IMR-90 (cell line): ENCODE results near the gene DNAH3. TPM values are rescaled to one million over a fixed set of nuclear protein-coding genes. Genes with fewer than 3 reads are reported as not detected.

ENCODE experiments used
- ATAC-seq: fragments of 200-7000 bp; cut with Tn5 transposase; 2 replicates; pipeline ENCODE4 v1.9.1; 2020; ENCODE audit warnings: low read depth, mild to moderate bottlenecking, moderate library complexity
- BruUV-seq: library from RNA; stranded (reverse); fragments of 400-500 nt; replicated peaks from 2 replicates; lab custom pipeline; 2021; lab: Mats Ljungman, UMichigan
- CTCF ChIA-PET: fragments of 300-600 bp; formaldehyde crosslinking; extraction: SDS; loops from one replicate; lab custom pipeline; 2021; ENCODE audit warnings: antibody characterized with exemption; lab: Yijun Ruan, JAX
- POLR2A ChIA-PET: fragments of 300-600 bp; sonication (Branson Sonifier 250); formaldehyde crosslinking; loops from one replicate; lab custom pipeline; 2022; ENCODE audit warnings: antibody characterized with exemption; ENCODE audit not compliant: unreplicated experiment; lab: Charles Lee
- DNase-seq: peaks from one replicate; pipeline ENCODE4 v3.0.0; 2013
- H2AFZ ChIP-seq: replicated peaks from 2 replicates; pipeline ENCODE3; 2013; ENCODE audit warnings: low read length, mild to moderate bottlenecking; ENCODE audit not compliant: poor library complexity
- H2AK5ac ChIP-seq: 2 replicates; pipeline ENCODE4 v1.6.1; 2013; ENCODE audit warnings: low read depth, low read length, inconsistent platforms
- H2AK9ac ChIP-seq: replicated peaks from 2 replicates; pipeline ENCODE3; 2013; ENCODE audit warnings: mild to moderate bottlenecking, low read depth, low read length, moderate library complexity; ENCODE audit not compliant: poor library complexity
- H2BK120ac ChIP-seq: 2 replicates; pipeline ENCODE4 v1.6.1; 2013; ENCODE audit warnings: low read depth, low read length, inconsistent platforms
- H2BK15ac ChIP-seq: 3 replicates; pipeline ENCODE4 v1.6.1; 2013; ENCODE audit warnings: low read depth, low read length, inconsistent platforms
- H2BK20ac ChIP-seq: 2 replicates; pipeline ENCODE4 v1.6.1; 2013; ENCODE audit warnings: low read depth, mild to moderate bottlenecking, inconsistent platforms, low read length, moderate library complexity
- H2BK5ac ChIP-seq: 2 replicates; pipeline ENCODE4 v1.6.1; 2013; ENCODE audit warnings: mild to moderate bottlenecking, low read depth, low read length, inconsistent platforms; ENCODE audit not compliant: poor library complexity, severe bottlenecking
- H3K14ac ChIP-seq: replicated peaks from 2 replicates; pipeline ENCODE4 v1.6.1; 2013; ENCODE audit warnings: low read depth, low read length, inconsistent platforms
- H3K18ac ChIP-seq: 2 replicates; pipeline ENCODE4 v1.6.1; 2013; ENCODE audit warnings: low read depth, low read length, control low read depth
- H3K23ac ChIP-seq: 2 replicates; pipeline ENCODE4 v1.6.1; 2013; ENCODE audit warnings: low read depth, low read length, inconsistent platforms
- H3K27ac ChIP-seq: 2 replicates; pipeline ENCODE4 v1.5.1; 2013; ENCODE audit warnings: mild to moderate bottlenecking, control low read depth, low read length; ENCODE audit not compliant: insufficient read depth
- H3K27me3 ChIP-seq: 2 replicates; pipeline ENCODE4 v1.6.1; 2013; ENCODE audit warnings: low read length; ENCODE audit not compliant: control insufficient read depth, insufficient read depth
- H3K36me3 ChIP-seq: 2 replicates; pipeline ENCODE4 v1.6.1; 2013; ENCODE audit warnings: low read length, mixed read lengths; ENCODE audit not compliant: control insufficient read depth, insufficient read depth
- H3K4ac ChIP-seq: 2 replicates; pipeline ENCODE4 v1.6.1; 2013; ENCODE audit warnings: low read depth, low read length, inconsistent platforms
- H3K4me1 ChIP-seq: 2 replicates; pipeline ENCODE4 v1.6.1; 2013; ENCODE audit warnings: low read length, mixed read lengths; ENCODE audit not compliant: control insufficient read depth, insufficient read depth
- H3K4me2 ChIP-seq: 2 replicates; pipeline ENCODE4 v1.6.1; 2013; ENCODE audit warnings: low read depth, mild to moderate bottlenecking, control low read depth, low read length, moderate library complexity
- H3K4me3 ChIP-seq: 2 replicates; pipeline ENCODE4 v1.5.1; 2013; ENCODE audit warnings: low read depth, mild to moderate bottlenecking, control low read depth, low read length, moderate library complexity; ENCODE audit not compliant: insufficient read depth
- H3K56ac ChIP-seq: 2 replicates; pipeline ENCODE4 v1.6.1; 2013; ENCODE audit warnings: low read length, inconsistent platforms; ENCODE audit not compliant: insufficient read depth; ENCODE audit errors: extremely low read depth
- H3K79me1 ChIP-seq, 2 experiments: 2 replicates each; pipeline ENCODE4 v1.6.1; 2013; ENCODE audit warnings: low read length in 2 of 2, inconsistent platforms in 1 of 2, low read depth in 1 of 2
- H3K9ac ChIP-seq: 2 replicates; pipeline ENCODE4 v1.6.1; 2013; ENCODE audit warnings: low read depth, low read length, control low read depth
- H3K9me1 ChIP-seq: 2 replicates; pipeline ENCODE4 v1.6.1; 2013; ENCODE audit warnings: low read length, inconsistent platforms; ENCODE audit not compliant: insufficient read depth
- H3K9me3 ChIP-seq: 2 replicates; pipeline ENCODE4 v1.6.1; 2013; ENCODE audit warnings: low read length; ENCODE audit not compliant: control insufficient read depth, insufficient read depth
- H4K20me1 ChIP-seq: 2 replicates; pipeline ENCODE4 v1.6.1; 2013; ENCODE audit warnings: low read length, inconsistent platforms; ENCODE audit not compliant: insufficient read depth
- H4K5ac ChIP-seq: 2 replicates; pipeline ENCODE4 v1.6.1; 2013; ENCODE audit warnings: mild to moderate bottlenecking, low read depth, low read length, control low read depth
- H4K8ac ChIP-seq, 2 experiments: 2 replicates each; pipeline ENCODE4 v1.6.1; 2013; ENCODE audit warnings: low read depth in 2 of 2, low read length in 2 of 2, control low read depth in 1 of 2, inconsistent platforms in 1 of 2
- H4K91ac ChIP-seq: 2 replicates; pipeline ENCODE4 v1.6.1; 2013; ENCODE audit warnings: low read depth, low read length, inconsistent platforms; ENCODE audit not compliant: insufficient read depth
- BHLHE40 ChIP-seq: fragments of 150-350 bp; IDR thresholded peaks from 2 replicates; pipeline ENCODE4 v1.6.1; 2016; ENCODE audit warnings: mild to moderate bottlenecking, low read depth, low read length
- CEBPB ChIP-seq: IDR thresholded peaks from 2 replicates; pipeline ENCODE4 v1.6.1; 2012; ENCODE audit warnings: low read depth, low read length, improper control_type of control experiment
- CHD1 ChIP-seq: IDR thresholded peaks from 2 replicates; pipeline ENCODE4 v1.6.1; 2012; ENCODE audit warnings: low read depth, low read length, improper control_type of control experiment
- MAFK ChIP-seq: IDR thresholded peaks from 2 replicates; pipeline ENCODE4 v1.6.1; 2012; ENCODE audit warnings: low read depth, low read length, improper control_type of control experiment
- MAZ ChIP-seq: IDR thresholded peaks from 2 replicates; pipeline ENCODE4 v1.6.1; 2012; ENCODE audit warnings: low read depth, mild to moderate bottlenecking, low read length, improper control_type of control experiment, moderate library complexity, borderline replicate concordance
- MXI1 ChIP-seq: IDR thresholded peaks from 2 replicates; pipeline ENCODE4 v1.6.1; 2012; ENCODE audit warnings: low read depth, mild to moderate bottlenecking, low read length, moderate library complexity, borderline replicate concordance
- POLR2A ChIP-seq: IDR thresholded peaks from 2 replicates; pipeline ENCODE4 v1.6.1; 2012; ENCODE audit warnings: mild to moderate bottlenecking, low read depth, low read length
- RAD21 ChIP-seq: IDR thresholded peaks from 2 replicates; pipeline ENCODE4 v1.6.1; 2012; ENCODE audit warnings: low read length, improper control_type of control experiment
- RCOR1 ChIP-seq: IDR thresholded peaks from 2 replicates; pipeline ENCODE4 v1.6.1; 2012; ENCODE audit warnings: mild to moderate bottlenecking, low read length, improper control_type of control experiment; ENCODE audit not compliant: insufficient replicate concordance
- RFX5 ChIP-seq: IDR thresholded peaks from 2 replicates; pipeline ENCODE4 v1.8.0; 2012; ENCODE audit warnings: low read depth, mild to moderate bottlenecking, low read length, moderate library complexity
- SMC3 ChIP-seq: fragments of 150-350 bp; IDR thresholded peaks from 2 replicates; pipeline ENCODE4 v1.6.1; 2016; ENCODE audit warnings: low read depth, mild to moderate bottlenecking, antibody characterized with exemption, low read length, moderate library complexity
- WGBS, 2 experiments: methylation state at CpG; one replicate each; pipeline versions ENCODE4 v1.1.5 to v1.1.7; 2013; ENCODE audit warnings: missing lambda C conversion rate in 2 of 2; ENCODE audit not compliant: insufficient read length in 1 of 2; ENCODE audit errors: extremely low coverage in 2 of 2; 5-methylcytosine and 5-hydroxymethylcytosine counted together
- dilution Hi-C: fragments of 300-500 bp; cut with HindIII; formaldehyde crosslinking; loops from one replicate; pipeline ENCODE4 v1.14.3; 2018; ENCODE audit warnings: low sequenced_read_pairs; ENCODE audit not compliant: unreplicated experiment
- in situ Hi-C: fragments of 300-500 bp; cut with MboI; formaldehyde crosslinking; loops from 3 replicates; pipeline ENCODE4 v1.14.3; 2019; ENCODE audit warnings: low sequenced_read_pairs, inconsistent platforms, mixed read lengths
- intact Hi-C: fragments of 100-400 bp; cut with micrococcal nuclease; formaldehyde crosslinking; loops from 2 replicates; pipeline ENCODE4 v1.10.0; 2022
- polyA plus RNA-seq, 3 experiments: library from polyadenylated mRNA; depleted of rRNA; stranded (reverse); fragments of >200 nt; gene quantifications; 2 replicates each; pipeline ENCODE4 v1.2.3, GENCODE V29; 2012; ENCODE audit warnings: low replicate concordance in 1 of 3
- total RNA-seq: library from RNA; depleted of rRNA; stranded (reverse); fragments of >200 nt; gene quantifications from 2 replicates; pipeline ENCODE4 v1.2.3, GENCODE V29; 2012
- TF ChIP-seq, protein P1 (sequence below): conservative IDR thresholded peaks from 2 replicates; pipeline ENCODE4 v1.5.1; 2012; ENCODE audit warnings: mild to moderate bottlenecking, low read depth, low read length, improper control_type of control experiment
- TF ChIP-seq, protein P2 (sequence below): fragments of 150-350 bp; IDR thresholded peaks from 2 replicates; pipeline ENCODE4 v1.6.1; 2017; ENCODE audit warnings: mild to moderate bottlenecking, antibody characterized with exemption, low read length, low read depth

The DNAH3 gene
- total and polyA plus RNA-seq, 2 of the 4 experiments (the other 2 are of a cell fraction) = not detected

DNA sequence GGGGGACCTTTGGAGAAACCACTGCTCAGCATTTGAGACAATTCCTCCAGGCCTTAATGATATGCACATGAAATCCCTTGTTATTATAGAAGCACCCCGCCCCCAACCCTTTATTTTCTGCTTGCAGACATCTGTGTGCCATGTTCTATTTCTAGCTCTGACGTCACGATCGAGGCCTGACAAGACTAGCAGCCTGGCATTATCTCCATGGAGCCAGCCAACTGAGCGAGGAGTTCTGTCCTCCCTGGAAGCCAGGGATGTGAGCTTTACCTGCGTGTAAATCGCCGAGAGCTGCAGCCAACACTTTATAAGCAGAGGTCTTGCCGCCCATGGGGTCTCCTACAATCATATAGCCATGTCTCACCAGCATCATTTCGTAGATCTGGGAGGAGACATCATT lies 116.9 kb downstream of the DNAH3 start:
- no peak overlapping the region for H2AK9ac ChIP-seq
- no peaks in the 10 kb centered on the region for H3K79me1 ChIP-seq
- H3K9ac ChIP-seq = no peak overlapping the region
- no peak overlapping the region for H3K4me3 ChIP-seq
- dilution Hi-C loops (no loop called here), intact Hi-C loops (no loop called here), in situ Hi-C loops (no loop called here)
- H2BK5ac ChIP-seq = no peak overlapping the region
- no peak overlapping the region for H2BK20ac ChIP-seq
- no peak overlapping the region for H3K23ac ChIP-seq
- H4K5ac ChIP-seq = no peak overlapping the region
- H3K4ac ChIP-seq = no peak overlapping the region
- H3K18ac ChIP-seq = no peak overlapping the region
- H2AK5ac ChIP-seq = no peak overlapping the region
- POLR2A ChIA-PET = no interaction called here
- H2AFZ ChIP-seq = no peak overlapping the region
- no peak for ATAC-seq
- H4K91ac ChIP-seq = no peak overlapping the region
- CTCF ChIA-PET = no interaction called here
- no peaks in the 10 kb centered on the region for H3K9me1 ChIP-seq
- H3K56ac ChIP-seq = no peak overlapping the region
- H3K27ac ChIP-seq = no peak overlapping the region
- no peak overlapping the region for H3K14ac ChIP-seq
- no peak overlapping the region for H2BK15ac ChIP-seq
- H3K4me1 ChIP-seq = no peaks in the 10 kb centered on the region
- H4K8ac ChIP-seq = no peak overlapping the region
- no peaks in the 10 kb centered on the region for H3K9me3 ChIP-seq
- no peak overlapping the region for H3K4me2 ChIP-seq
- TF ChIP-seq MAZ (no peak), RFX5 (no peak), MAFK (no peak), POLR2A (no peak), RCOR1 (no peak), CHD1 (no peak), CEBPB (no peak), BHLHE40 (no peak), SMC3 (no peak), RAD21 (no peak), MXI1 (no peak)
- TF ChIP-seq, protein P1, sequence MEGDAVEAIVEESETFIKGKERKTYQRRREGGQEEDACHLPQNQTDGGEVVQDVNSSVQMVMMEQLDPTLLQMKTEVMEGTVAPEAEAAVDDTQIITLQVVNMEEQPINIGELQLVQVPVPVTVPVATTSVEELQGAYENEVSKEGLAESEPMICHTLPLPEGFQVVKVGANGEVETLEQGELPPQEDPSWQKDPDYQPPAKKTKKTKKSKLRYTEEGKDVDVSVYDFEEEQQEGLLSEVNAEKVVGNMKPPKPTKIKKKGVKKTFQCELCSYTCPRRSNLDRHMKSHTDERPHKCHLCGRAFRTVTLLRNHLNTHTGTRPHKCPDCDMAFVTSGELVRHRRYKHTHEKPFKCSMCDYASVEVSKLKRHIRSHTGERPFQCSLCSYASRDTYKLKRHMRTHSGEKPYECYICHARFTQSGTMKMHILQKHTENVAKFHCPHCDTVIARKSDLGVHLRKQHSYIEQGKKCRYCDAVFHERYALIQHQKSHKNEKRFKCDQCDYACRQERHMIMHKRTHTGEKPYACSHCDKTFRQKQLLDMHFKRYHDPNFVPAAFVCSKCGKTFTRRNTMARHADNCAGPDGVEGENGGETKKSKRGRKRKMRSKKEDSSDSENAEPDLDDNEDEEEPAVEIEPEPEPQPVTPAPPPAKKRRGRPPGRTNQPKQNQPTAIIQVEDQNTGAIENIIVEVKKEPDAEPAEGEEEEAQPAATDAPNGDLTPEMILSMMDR = no peak
- TF ChIP-seq, protein P2, sequence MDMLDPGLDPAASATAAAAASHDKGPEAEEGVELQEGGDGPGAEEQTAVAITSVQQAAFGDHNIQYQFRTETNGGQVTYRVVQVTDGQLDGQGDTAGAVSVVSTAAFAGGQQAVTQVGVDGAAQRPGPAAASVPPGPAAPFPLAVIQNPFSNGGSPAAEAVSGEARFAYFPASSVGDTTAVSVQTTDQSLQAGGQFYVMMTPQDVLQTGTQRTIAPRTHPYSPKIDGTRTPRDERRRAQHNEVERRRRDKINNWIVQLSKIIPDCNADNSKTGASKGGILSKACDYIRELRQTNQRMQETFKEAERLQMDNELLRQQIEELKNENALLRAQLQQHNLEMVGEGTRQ = no peak
- DNase-seq = no peak
- no peaks in the 10 kb centered on the region for H4K20me1 ChIP-seq
- 76% methylated on average over 7 of the region's 10 CpGs; no CpG with 5 or more reads in 1 of the 2 experiments for WGBS, 2 experiments
- H3K36me3 ChIP-seq = no peaks in the 10 kb centered on the region
- no peak overlapping the region for H2BK120ac ChIP-seq
- peaks cover 2% of the 10 kb centered on the region for H3K27me3 ChIP-seq
- BruUV-seq = no TSS peak
